D721Med (cell line): ENCODE results near the gene ZNF418.
"Not testable (repeated sequence)": the region's sequence is repeated elsewhere in the genome, so short reads cannot be mapped to it uniquely, and the experiment has no call there.

Experiments used
- DNase-seq: peaks from one replicate; pipeline ENCODE4 v3.0.0; 2011; ENCODE audit warnings: low spot score; ENCODE audit not compliant: insufficient read length
- FAIRE-seq: peaks from 2 replicates; lab custom pipeline; 2011; peaks lifted over from hg19 to GRCh38; lab: Jason Lieb, UNC
- TF ChIP-seq, protein P1 (sequence below): IDR thresholded peaks from 2 replicates; pipeline ENCODE4 v1.5.1; 2012; ENCODE audit warnings: mild to moderate bottlenecking, control low read depth; ENCODE audit not compliant: insufficient read depth; ENCODE audit errors: missing control alignments

The ZNF418 gene

DNA sequence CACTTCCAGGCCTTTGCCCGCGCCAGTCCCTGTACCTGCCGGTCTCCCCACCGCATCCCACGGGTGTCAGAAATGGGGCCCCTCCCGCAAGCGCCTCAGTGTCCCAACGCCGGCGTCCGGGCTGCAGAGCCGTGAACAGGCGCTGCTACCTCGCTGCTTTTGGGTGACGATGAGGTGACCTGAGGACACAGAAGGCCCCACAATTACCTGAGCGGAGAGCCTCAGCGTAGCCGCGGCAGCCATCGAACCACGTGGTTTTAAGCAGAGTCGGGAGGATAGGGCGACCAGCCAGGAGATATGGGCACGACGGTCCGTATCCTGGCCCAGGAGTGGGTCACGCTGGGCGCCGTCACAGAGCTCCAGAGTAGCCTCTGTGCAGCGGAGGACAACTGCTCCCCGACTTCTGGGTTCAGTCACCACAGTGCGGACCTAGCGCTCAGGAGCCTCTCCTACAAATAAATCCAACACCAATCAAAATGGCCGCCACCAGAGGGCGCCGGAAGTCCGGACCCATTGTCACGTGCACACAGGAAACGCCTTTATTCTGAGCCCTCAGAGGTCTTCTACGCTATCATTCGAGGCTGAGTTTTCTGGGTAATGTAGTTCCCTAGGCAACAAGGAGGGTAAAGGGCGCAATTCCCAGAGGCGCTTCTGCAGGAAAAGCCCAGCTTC lies 46.5 kb downstream of the ZNF418 start, which contains the start of gene ZNF814:
Gene ZNF814 (minus strand): TSS at position 478 of the 672 bp plus-strand sequence. CDS start 235 bp downstream, at position 243.
- TF ChIP-seq, protein P1, sequence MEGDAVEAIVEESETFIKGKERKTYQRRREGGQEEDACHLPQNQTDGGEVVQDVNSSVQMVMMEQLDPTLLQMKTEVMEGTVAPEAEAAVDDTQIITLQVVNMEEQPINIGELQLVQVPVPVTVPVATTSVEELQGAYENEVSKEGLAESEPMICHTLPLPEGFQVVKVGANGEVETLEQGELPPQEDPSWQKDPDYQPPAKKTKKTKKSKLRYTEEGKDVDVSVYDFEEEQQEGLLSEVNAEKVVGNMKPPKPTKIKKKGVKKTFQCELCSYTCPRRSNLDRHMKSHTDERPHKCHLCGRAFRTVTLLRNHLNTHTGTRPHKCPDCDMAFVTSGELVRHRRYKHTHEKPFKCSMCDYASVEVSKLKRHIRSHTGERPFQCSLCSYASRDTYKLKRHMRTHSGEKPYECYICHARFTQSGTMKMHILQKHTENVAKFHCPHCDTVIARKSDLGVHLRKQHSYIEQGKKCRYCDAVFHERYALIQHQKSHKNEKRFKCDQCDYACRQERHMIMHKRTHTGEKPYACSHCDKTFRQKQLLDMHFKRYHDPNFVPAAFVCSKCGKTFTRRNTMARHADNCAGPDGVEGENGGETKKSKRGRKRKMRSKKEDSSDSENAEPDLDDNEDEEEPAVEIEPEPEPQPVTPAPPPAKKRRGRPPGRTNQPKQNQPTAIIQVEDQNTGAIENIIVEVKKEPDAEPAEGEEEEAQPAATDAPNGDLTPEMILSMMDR = no peak
- FAIRE-seq (no peak), DNase-seq (peak; percentile 84)

DNA sequence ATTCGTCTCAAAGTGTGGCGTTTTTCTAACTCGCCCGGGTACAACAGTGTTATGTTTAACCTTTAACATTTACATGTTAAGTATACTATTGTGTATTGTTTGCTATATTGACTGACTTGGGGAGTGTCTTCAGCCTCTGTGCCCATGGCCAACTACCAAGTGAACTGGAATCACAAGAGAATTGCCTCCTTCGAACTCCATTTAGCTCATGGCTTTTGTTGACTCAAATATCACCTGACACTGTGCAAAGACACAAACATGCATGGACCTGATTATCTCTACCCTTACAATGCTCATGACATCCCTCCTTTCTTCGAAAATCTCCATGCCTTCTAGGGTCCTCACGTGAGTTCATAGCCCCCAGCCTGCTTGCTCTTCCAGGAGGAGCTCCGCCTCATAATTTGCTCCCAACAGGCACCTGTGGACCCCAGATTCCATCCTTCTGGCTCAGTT lies 47.1 kb downstream of the ZNF418 start:
- peak; percentile 67 for FAIRE-seq
- TF ChIP-seq, protein P1 = no peak

DNA sequence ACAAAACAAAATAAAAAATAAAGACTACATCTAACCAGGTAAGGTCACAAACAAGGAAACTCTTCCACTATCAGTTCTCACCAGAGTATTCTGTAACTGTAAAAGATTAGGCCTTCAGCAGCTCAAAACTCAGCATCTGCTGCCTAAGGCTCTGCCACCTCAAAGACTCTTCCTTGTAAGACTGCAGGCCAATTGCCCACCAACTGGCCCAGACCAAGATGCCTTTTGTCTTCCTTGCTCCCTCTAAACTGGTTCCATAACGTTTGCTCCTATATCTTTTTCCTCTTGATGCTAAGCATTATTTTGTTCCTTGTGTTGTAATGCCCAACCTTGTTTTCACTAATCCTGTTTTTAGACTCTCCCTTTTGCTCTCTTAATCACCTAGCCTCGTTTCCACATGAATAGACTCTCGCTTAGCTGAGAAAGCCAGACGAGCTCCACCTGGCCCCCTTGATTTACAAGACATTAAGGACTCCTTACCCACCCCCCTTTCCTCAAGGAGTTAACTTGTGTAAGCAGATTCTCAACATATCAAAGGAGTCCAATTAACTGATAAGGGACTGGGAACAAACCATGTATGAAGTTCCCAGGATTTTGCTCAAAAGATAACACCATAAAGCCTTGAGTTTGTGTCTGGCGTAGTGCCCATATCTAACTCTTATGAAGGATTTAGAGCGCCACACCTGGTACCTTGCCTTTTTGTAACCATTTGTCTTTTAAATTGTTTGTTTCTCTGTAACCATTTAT lies 47.8 kb downstream of the ZNF418 start:
- FAIRE-seq (no peak), DNase-seq (no peak)
- TF ChIP-seq, protein P1 = peak; percentile 12

More for the DNA sequence above, 47.1 kb downstream of the ZNF418 start:
- DNase-seq = no peak

DNA sequence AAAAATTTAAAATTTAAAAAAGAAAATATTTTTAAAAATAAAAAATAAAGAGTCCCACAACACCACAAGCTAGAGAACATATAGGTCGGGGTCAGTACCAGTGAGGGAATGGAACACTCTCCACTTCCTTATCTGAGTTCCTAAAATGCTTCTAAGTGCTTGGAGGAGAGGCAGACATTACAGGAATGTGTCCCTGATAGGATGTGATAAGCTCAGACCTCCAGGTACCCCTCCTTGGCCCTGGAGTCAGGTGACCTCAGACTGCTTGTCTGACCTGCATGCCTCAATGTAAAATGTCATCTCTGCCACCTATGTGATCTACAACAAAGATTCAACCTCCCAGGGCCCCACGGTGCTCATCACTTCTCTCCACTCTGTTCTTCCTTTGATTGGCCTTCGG lies 49.2 kb downstream of the ZNF418 start:
- TF ChIP-seq, protein P1 = no peak
- FAIRE-seq (no peak), DNase-seq (no peak)

DNA sequence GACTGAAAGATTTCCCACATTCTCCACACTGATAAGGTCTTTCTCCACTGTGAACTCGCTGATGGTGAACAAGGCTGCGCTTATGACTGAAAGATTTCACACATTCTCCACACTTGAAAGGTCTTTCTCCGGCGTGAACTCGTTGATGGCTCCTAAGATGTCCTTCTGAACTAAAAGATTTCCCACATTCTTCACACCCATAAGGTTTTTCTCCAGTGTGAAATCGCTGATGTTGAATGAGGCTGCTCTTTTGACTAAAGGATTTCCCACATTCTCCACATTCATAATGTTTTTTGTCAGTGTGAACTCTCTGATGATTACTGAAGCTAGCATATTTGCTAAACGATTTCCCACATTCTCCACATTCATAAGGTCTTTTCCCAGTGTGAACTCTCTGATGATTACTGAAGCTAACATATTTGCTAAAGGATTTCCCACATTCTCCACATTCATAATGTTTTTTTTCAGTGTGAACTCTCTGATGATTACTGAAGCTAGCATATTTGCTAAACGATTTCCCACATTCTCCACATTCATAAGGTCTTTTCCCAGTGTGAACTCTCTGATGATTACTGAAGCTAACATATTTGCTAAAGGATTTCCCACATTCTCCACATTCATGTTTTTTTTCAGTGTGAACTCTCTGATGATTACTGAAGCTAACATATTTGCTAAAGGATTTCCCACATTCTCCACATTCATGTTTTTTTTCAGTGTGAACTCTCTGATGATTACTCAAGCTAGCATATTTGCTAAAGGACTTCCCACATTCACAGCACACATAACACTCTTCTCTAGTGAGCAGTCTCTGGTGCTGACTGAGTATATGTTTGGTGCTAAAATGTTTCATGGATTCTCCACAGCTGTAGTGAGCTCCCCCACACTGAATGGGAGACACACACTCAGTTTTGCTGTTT lies 61.1 kb downstream of the ZNF418 start:
- not testable (repeated sequence) for FAIRE-seq

DNA sequence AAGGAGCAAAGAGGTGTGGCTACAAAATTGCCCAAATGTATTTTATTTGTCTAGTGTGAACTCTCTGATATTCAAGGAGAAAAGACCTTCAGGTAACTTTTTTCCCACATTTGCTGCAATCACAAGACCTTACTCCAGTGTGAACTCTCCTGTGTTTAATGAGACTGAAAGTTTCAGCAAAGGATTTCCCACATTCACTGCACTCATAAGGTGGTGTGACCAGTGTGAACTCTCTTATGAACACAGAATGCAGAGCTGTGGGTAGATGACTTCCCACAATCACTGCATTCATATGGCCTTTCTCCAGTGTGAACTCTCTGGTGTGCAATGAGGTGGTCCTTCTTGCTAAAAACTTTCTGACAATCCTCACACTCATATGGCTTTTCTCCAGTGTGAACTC lies 62.8 kb downstream of the ZNF418 start:
- FAIRE-seq (no peak), DNase-seq (no peak)
- TF ChIP-seq, protein P1 = no peak

More for the DNA sequence above, 61.1 kb downstream of the ZNF418 start:
- not testable (repeated sequence) for DNase-seq
